B cell (primary cell): Measurements from ENCODE around the gene DAP. TPM values are rescaled to one million over a fixed set of nuclear protein-coding genes. Genes with fewer than 3 reads are reported as not detected.

Experiments used
- ATAC-seq: fragments of 200-7000 bp; cut with Tn5 transposase; one replicate; pipeline ENCODE4 v1.10.0; 2021; ENCODE audit warnings: low read depth, mild to moderate bottlenecking, moderate number of reproducible peaks, moderate library complexity
- CTCF ChIA-PET: fragments of 350-600 bp; sonication (Branson Sonifier 250); formaldehyde crosslinking; loops from one replicate; lab custom pipeline; 2021; ENCODE audit warnings: antibody characterized with exemption, inconsistent platforms; lab: Charles Lee
- POLR2A ChIA-PET: fragments of 350-600 bp; sonication (Branson Sonifier 250); formaldehyde crosslinking; loops from one replicate; lab custom pipeline; 2021; ENCODE audit warnings: antibody characterized with exemption; lab: Charles Lee
- DNase-seq: peaks from one replicate; pipeline ENCODE4 v3.0.0; 2013
- H2AFZ ChIP-seq: 2 replicates; pipeline ENCODE4 v1.6.1; 2012; ENCODE audit warnings: mild to moderate bottlenecking, low read depth, low read length; ENCODE audit not compliant: insufficient read depth, poor library complexity, severe bottlenecking
- H3K27ac ChIP-seq, 2 donors: 1 replicate in 1 of 2; 2 replicates in 1 of 2; pipeline ENCODE4 v1.5.1; 2012 to 2013; ENCODE audit warnings: low read length in 2 of 2, mild to moderate bottlenecking in 2 of 2, moderate library complexity in 1 of 2
- H3K27me3 ChIP-seq, 4 experiments: fragments of 200-600 bp in 1 of 4; sonication (generic) in 1 of 4; replicated peaks in 1 of 4; 1 replicate in 2 of 4; 2 replicates in 2 of 4; pipeline versions ENCODE4 v1.6.1 to v1.7.0; 2013 to 2016; ENCODE audit warnings: low read length in 3 of 4, mild to moderate bottlenecking in 2 of 4, mixed read lengths in 1 of 4, moderate library complexity in 1 of 4; ENCODE audit not compliant: insufficient read depth in 4 of 4, control insufficient read depth in 3 of 4; ENCODE audit errors: control extremely low read depth in 1 of 4
- H3K36me3 ChIP-seq, 2 experiments: replicated peaks in 1 of 2; 1 replicate in 1 of 2; 2 replicates in 1 of 2; pipeline versions ENCODE4 v1.6.1 to v1.7.1; 2013; ENCODE audit warnings: low read length in 1 of 2; ENCODE audit not compliant: insufficient read depth in 2 of 2, control insufficient read depth in 1 of 2; ENCODE audit errors: control extremely low read depth in 1 of 2, extremely low read depth in 1 of 2
- H3K4me1 ChIP-seq, 2 donors: fragments of 200-600 bp in 1 of 2; sonication (generic) in 1 of 2; 1 replicate in 1 of 2; 2 replicates in 1 of 2; pipeline versions ENCODE4 v1.5.1 to v1.6.1; 2013 to 2017; ENCODE audit warnings: low read length in 2 of 2; ENCODE audit not compliant: control insufficient read depth in 2 of 2, insufficient read depth in 2 of 2
- H3K4me2 ChIP-seq: replicated peaks from 2 replicates; pipeline ENCODE3; 2012; ENCODE audit warnings: mild to moderate bottlenecking, low read depth, low read length; ENCODE audit not compliant: poor library complexity, severe bottlenecking
- H3K4me3 ChIP-seq, 5 experiments: fragments of 200-600 bp in 1 of 5; sonication (generic) in 1 of 5; 1 replicate in 3 of 5; 2 replicates in 2 of 5; pipeline versions ENCODE4 v1.5.1 to v1.7.0; 2011 to 2016; ENCODE audit warnings: low read length in 4 of 5, mild to moderate bottlenecking in 4 of 5, low read depth in 2 of 5, control low read depth in 1 of 5, moderate library complexity in 1 of 5; ENCODE audit not compliant: insufficient read depth in 1 of 5; ENCODE audit errors: control extremely low read depth in 1 of 5, extremely low read depth in 1 of 5
- H3K79me2 ChIP-seq: fragments of 200-600 bp; sonication (generic); one replicate; pipeline ENCODE4 v1.6.0; 2016; ENCODE audit warnings: low read length; ENCODE audit not compliant: control insufficient read depth, insufficient read depth
- H3K9ac ChIP-seq: fragments of 200-600 bp; sonication (generic); 2 replicates; pipeline ENCODE4 v1.6.1; 2017; ENCODE audit warnings: mild to moderate bottlenecking, low read length, moderate library complexity
- H3K9me3 ChIP-seq, 3 donors: one replicate each; pipeline versions ENCODE4 v1.6.1 to v1.7.1; 2013; ENCODE audit warnings: low read length in 2 of 3; ENCODE audit not compliant: control insufficient read depth in 2 of 3, insufficient read depth in 1 of 3; ENCODE audit errors: control extremely low read depth in 1 of 3
- H4K20me1 ChIP-seq: 2 replicates; pipeline ENCODE4 v1.6.0; 2012; ENCODE audit warnings: mild to moderate bottlenecking, low read length; ENCODE audit not compliant: insufficient read depth, control insufficient read depth, poor library complexity, severe bottlenecking
- H3K27ac Mint-ChIP-seq: one replicate; pipeline ENCODE4 v1.8.0; 2021; ENCODE audit warnings: mixed read lengths
- H3K27me3 Mint-ChIP-seq: one replicate; pipeline ENCODE4 v1.8.0; 2021; ENCODE audit warnings: mixed read lengths
- H3K4me1 Mint-ChIP-seq: one replicate; pipeline ENCODE4 v1.8.0; 2021; ENCODE audit warnings: mixed read lengths
- H3K4me3 Mint-ChIP-seq: one replicate; pipeline ENCODE4 v1.8.0; 2021; ENCODE audit warnings: mixed read lengths
- H3K9me3 Mint-ChIP-seq: one replicate; pipeline ENCODE4 v1.8.0; 2022; ENCODE audit warnings: mixed read lengths; ENCODE audit not compliant: insufficient read depth
- EZH2 ChIP-seq: IDR thresholded peaks from 2 replicates; pipeline ENCODE4 v1.6.1; 2012; ENCODE audit warnings: borderline replicate concordance, low read depth, mild to moderate bottlenecking, moderate library complexity, low read length; ENCODE audit not compliant: insufficient read depth, poor library complexity, severe bottlenecking
- WGBS: methylation state at CpG from one replicate; pipeline ENCODE4 v1.1.5; 2013; ENCODE audit warnings: missing lambda C conversion rate; ENCODE audit not compliant: insufficient coverage; 5-methylcytosine and 5-hydroxymethylcytosine counted together
- intact Hi-C: fragments of 100-400 bp; cut with micrococcal nuclease; formaldehyde crosslinking; loops from one replicate; pipeline ENCODE4 v1.10.0; 2022
- polyA plus RNA-seq: library from polyadenylated mRNA; depleted of rRNA; stranded (reverse); fragments of >200 nt; gene quantifications from 2 replicates; pipeline ENCODE4 v1.2.3, GENCODE V29; 2012
- total RNA-seq, 2 donors: library from RNA; stranded (reverse); fragments of 120-200 nt in 1 of 2; gene quantifications; 1 replicate in 1 of 2; 2 replicates in 1 of 2; pipeline versions ENCODE4 v1.2.3 to v1.2.4, GENCODE V29; 2013 to 2022
- TF ChIP-seq, protein P1 (sequence below): fragments of 200-600 bp; IDR thresholded peaks from one replicate; pipeline ENCODE4 v1.8.0; 2022; ENCODE audit warnings: antibody characterized with exemption, mild to moderate bottlenecking

DAP gene
- total and polyA plus RNA-seq, 2 donors (not counting 1 experiment from before 2014, with no cell fraction given) = 42.6 to 49.8 TPM

DNA sequence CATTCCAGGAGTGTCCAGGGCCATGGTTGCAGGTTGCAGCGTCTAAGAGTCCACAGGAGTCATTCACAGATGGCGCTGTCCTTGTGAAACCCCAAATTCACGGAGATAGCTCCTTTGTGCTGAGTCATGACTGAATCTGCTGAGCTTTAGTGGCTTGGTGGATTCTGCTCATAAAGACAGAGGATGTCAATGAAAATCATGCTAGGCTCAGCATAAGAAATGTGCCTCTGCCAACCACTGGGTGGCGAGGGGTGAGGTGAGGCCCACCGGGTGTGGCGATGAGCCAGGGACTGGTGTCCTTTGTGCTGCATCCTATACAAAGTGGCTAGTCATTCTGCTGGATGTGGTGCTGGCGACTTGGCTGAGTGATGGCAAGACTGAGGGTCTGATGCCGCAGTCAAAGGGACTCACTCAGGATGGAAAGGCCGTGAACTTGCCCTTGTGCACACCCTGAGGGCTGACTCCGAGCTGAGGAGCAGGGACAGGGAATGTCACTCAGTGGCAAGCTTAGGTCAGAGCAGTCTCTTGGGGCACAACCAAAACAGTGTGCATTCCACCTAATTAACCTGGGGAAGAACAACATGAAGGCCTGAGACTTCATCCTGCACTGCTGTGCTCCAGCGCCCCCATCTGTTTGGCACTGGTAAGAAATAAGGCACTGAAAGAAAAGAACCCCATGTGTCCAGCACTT is 71.5 kb downstream of the DAP start:
- H3K27ac ChIP-seq = no peak overlapping the region
- H4K20me1 ChIP-seq = peaks cover 6% of the 10 kb centered on the region
- no peak overlapping the region for H2AFZ ChIP-seq
- intact Hi-C loops = loop anchor here (1.0 to 10.0 kb wide), 2 partner anchors 165 to 237 kb away; no protein-coding TSS in a partner anchor
- H3K4me1 ChIP-seq = peaks cover 0 to 5% of the 10 kb centered on the region in 2 donors
- H3K9me3 ChIP-seq = no peaks in the 10 kb centered on the region
- H3K4me2 ChIP-seq = no peak overlapping the region
- CTCF ChIA-PET = interaction anchor here (1.0 to 3.3 kb wide), 7 partner anchors 13 to 238 kb away, joined by 3 to 31 read pairs (median 6); no protein-coding TSS in a partner anchor
- POLR2A ChIA-PET = interaction anchor here (0.6 kb wide), 1 partner anchor 31 kb away, joined by 4 read pairs; no protein-coding TSS in a partner anchor
- no peak overlapping the region for H3K4me3 ChIP-seq
- Mint-ChIP-seq H3K4me1 (peaks cover 12% of the 10 kb centered on the region), H3K27ac (peak overlapping the region; percentile 12), H3K27me3 (no peaks in the 10 kb centered on the region), H3K4me3 (no peak overlapping the region), H3K9me3 (peaks cover 2% of the 10 kb centered on the region)
- peak; percentile 34 for DNase-seq
- peak; percentile 49 for ATAC-seq
- 87% methylated on average over 11 of the region's 11 CpGs for WGBS
- H3K36me3 ChIP-seq = peaks cover 7% of the 10 kb centered on the region in 2 experiments
- H3K79me2 ChIP-seq = peaks cover 2% of the 10 kb centered on the region
- TF ChIP-seq, protein P1, sequence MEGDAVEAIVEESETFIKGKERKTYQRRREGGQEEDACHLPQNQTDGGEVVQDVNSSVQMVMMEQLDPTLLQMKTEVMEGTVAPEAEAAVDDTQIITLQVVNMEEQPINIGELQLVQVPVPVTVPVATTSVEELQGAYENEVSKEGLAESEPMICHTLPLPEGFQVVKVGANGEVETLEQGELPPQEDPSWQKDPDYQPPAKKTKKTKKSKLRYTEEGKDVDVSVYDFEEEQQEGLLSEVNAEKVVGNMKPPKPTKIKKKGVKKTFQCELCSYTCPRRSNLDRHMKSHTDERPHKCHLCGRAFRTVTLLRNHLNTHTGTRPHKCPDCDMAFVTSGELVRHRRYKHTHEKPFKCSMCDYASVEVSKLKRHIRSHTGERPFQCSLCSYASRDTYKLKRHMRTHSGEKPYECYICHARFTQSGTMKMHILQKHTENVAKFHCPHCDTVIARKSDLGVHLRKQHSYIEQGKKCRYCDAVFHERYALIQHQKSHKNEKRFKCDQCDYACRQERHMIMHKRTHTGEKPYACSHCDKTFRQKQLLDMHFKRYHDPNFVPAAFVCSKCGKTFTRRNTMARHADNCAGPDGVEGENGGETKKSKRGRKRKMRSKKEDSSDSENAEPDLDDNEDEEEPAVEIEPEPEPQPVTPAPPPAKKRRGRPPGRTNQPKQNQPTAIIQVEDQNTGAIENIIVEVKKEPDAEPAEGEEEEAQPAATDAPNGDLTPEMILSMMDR = no peak
- no peak overlapping the region for H3K9ac ChIP-seq
- H3K27me3 ChIP-seq = no peaks in the 10 kb centered on the region

DNA sequence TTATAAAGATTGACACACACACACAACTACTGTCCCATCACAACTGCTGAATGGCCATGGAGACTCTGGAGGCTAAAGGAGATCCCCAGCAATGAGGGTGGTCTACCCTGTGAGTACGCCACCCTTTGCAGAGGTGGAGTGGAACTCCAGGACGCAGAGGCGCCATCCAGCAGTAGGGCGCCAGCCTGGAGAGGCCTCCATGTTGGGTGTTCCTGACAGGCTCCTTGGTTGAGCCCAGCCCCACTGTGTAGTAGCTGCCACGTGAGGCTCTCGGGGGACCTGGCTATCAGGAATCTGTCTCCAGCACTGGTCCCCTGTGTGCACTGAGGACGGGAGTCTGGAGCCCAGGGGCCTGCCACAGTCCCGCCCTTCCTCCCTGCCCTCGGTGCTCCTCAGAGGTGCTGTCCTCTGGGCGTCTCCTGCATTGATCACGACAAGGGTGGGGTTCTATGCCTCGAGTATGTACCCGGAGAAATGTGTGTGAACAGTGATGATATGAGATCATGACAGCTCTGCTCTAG is 72.3 kb downstream of the DAP start:
- DNase-seq (no peak), ATAC-seq (no peak)
- Histone ChIP-seq H3K36me3 (peaks cover 3 to 7% of the 10 kb centered on the region in 2 experiments), H3K4me2 (no peak overlapping the region), H3K27me3 (no peaks in the 10 kb centered on the region), H3K27ac (no peak overlapping the region), H3K4me1 (peaks cover 0 to 5% of the 10 kb centered on the region in 2 donors), H2AFZ (no peak overlapping the region), H4K20me1 (peaks cover 6% of the 10 kb centered on the region), H3K9me3 (no peaks in the 10 kb centered on the region), H3K79me2 (no peaks in the 10 kb centered on the region), H3K9ac (no peak overlapping the region), H3K4me3 (no peak overlapping the region)
- TF ChIP-seq, protein P1 = no peak
- no peak for TF ChIP-seq EZH2
- ChIA-PET CTCF (interaction anchor here (1.1 to 3.3 kb wide), 5 partner anchors 13 to 237 kb away, joined by 3 to 31 read pairs (median 10); no protein-coding TSS in a partner anchor), POLR2A (no interaction called here)
- Mint-ChIP-seq H3K27ac (no peak overlapping the region), H3K9me3 (peaks cover 2% of the 10 kb centered on the region), H3K27me3 (no peaks in the 10 kb centered on the region), H3K4me3 (no peak overlapping the region), H3K4me1 (peaks cover 15% of the 10 kb centered on the region)
- intact Hi-C loops = loop anchor here (1.0 kb wide), 1 partner anchor 236 kb away; no protein-coding TSS in a partner anchor
- 99% methylated on average over 13 of the region's 13 CpGs for WGBS
